ENCODE results near the gene PLEKHN1. TPM values are rescaled to one million over a fixed set of nuclear protein-coding genes. Genes with fewer than 3 reads are reported as not detected.

The PLEKHN1 gene
- total and polyA plus RNA-seq, 2 experiments from 2014 or later = 1.7 to 2.1 TPM

DNA sequence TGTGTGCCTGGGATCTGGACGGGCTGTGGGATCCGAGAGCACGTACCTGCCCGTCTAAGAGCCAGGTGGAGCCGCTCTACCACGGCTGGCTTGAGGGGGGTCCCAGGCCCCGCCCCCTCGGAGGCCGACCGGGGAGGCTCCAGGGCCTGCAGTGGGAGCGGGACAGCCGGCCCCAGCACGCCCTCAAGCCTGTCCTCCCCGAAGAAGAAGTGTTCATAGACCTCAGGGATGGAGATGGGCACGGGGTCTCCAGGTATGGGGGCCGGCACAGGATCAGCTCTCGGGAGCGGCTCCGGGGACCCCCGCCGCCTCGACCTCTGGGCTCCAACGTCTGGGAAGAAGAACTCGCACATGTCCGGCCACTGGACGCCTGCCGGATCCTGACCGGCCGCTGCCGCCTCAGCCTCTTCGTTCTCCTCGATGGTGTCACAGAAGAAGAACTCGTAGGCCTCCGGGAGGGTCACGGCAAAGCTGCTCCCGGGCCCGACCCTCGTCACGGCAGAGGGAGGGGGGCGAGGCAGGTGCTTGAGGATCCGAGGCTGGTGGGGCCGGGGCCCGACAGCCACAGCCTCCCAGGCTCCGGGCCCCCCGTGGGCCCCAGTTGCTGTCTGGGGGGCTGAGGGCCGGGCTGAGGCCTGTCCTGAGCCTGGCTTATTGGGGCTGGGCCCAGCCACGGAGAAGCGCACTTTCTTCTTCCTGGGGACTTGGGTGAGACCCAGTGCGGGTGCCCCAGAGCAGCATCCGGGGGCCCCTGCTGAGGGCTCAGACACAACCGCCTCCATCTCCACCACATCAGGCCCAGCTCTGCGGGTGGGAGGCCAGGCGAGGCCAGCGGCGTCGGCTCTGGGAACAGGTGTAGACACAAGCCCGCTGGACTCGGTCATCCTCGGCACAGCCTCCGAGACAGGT is 12.8 kb downstream of the PLEKHN1 start:
- Histone ChIP-seq H3K9me3 (ENCODE audit: low read depth) (no peaks in the 10 kb centered on the region), H3K4me2 (ENCODE audit: unreplicated experiment) (no peak overlapping the region), H2AFZ (no peak overlapping the region), H3K36me3 (ENCODE audit: low read depth) (no peaks in the 10 kb centered on the region), H3K27me3 (replicated peaks; ENCODE audit: insufficient read depth) (peaks cover 10% of the 10 kb centered on the region), H3K79me2 (ENCODE audit: insufficient read depth) (no peaks in the 10 kb centered on the region), H3K4me1 (ENCODE audit: insufficient read depth) (no peaks in the 10 kb centered on the region), H4K20me1 (ENCODE audit: insufficient read depth) (no peaks in the 10 kb centered on the region), H3K9ac (no peak overlapping the region), H3K27ac (no peak overlapping the region), H3K4me3 (no peak overlapping the region), H3F3A (ENCODE audit: insufficient read depth) (no peaks in the 10 kb centered on the region), H3K9me2 (ENCODE audit: insufficient read depth) (no peaks in the 10 kb centered on the region)
- TF ChIP-seq EZH2 (IDR thresholded peaks at IDR 0.05; ENCODE audit: insufficient read depth, poor library complexity, severe bottlenecking) = no peak
- no peak for TF ChIP-seq EZH2phosphoT487 (IDR thresholded peaks at IDR 0.05; ENCODE audit: insufficient read depth, low read depth)
- in situ Hi-C loops (cut with MboI) = no loop called here
- 73 to 78% methylated on average over 38 to 52 of the region's 60 CpGs for WGBS, 2 experiments (ENCODE audit: low coverage in 1 of 2, low lambda C conversion rate in 2 of 2, missing lambda C conversion rate in 2 of 2)
- no peak for DNase-seq

- 83 to 84% methylated on average over 9 of the region's 9 CpGs for WGBS, 2 experiments (ENCODE audit: low coverage in 1 of 2, low lambda C conversion rate in 2 of 2, missing lambda C conversion rate in 2 of 2)
These were observed 13.4 kb downstream of the PLEKHN1 start for GRCh38 chr1:979744-980072.

DNA sequence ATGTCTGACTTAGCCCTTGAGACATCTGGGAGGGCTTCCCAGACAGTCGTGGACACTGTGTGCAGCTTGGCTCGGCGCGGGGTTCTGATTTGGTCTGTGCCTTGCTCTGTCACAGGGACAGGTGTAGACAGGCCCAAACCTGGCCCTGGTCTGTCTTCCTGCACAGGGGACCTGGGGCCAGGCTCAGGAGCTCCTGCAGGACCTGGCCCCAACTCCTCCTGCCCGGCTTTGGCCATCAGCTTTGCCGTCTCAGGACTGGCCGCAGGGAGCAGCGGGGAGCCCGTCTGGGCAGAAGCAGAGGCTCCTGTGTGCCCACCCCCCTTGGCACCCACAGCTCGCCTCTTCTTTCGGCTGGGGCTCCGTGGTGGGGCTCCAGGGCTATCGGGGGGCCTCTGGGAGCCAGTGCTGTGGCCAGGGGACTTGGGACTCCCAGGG is 13.9 kb downstream of the PLEKHN1 start:
- in situ Hi-C loops (cut with MboI) = no loop called here
- TF ChIP-seq EZH2phosphoT487 (IDR thresholded peaks at IDR 0.05; ENCODE audit: insufficient read depth, low read depth) (no peak), EZH2 (IDR thresholded peaks at IDR 0.05; ENCODE audit: insufficient read depth, poor library complexity, severe bottlenecking) (no peak)

More at GRCh38 chr1:979744-980072, 13.4 kb downstream of the PLEKHN1 start:
- Histone ChIP-seq H3K9ac (no peak overlapping the region), H3K9me3 (ENCODE audit: low read depth) (no peaks in the 10 kb centered on the region), H3K36me3 (ENCODE audit: low read depth) (no peaks in the 10 kb centered on the region), H2AFZ (no peak overlapping the region), H3K4me1 (ENCODE audit: insufficient read depth) (no peaks in the 10 kb centered on the region), H4K20me1 (ENCODE audit: insufficient read depth) (no peaks in the 10 kb centered on the region), H3K27ac (no peak overlapping the region), H3K27me3 (replicated peaks; ENCODE audit: insufficient read depth) (peaks cover 10% of the 10 kb centered on the region), H3K9me2 (ENCODE audit: insufficient read depth) (no peaks in the 10 kb centered on the region), H3F3A (ENCODE audit: insufficient read depth) (no peaks in the 10 kb centered on the region), H3K4me2 (ENCODE audit: unreplicated experiment) (no peak overlapping the region), H3K4me3 (no peak overlapping the region), H3K79me2 (ENCODE audit: insufficient read depth) (no peaks in the 10 kb centered on the region)
- DNase-seq = no peak
- TF ChIP-seq EZH2phosphoT487 (IDR thresholded peaks at IDR 0.05; ENCODE audit: insufficient read depth, low read depth) (no peak), EZH2 (IDR thresholded peaks at IDR 0.05; ENCODE audit: insufficient read depth, poor library complexity, severe bottlenecking) (no peak)
- in situ Hi-C loops (cut with MboI) = no loop called here

GRCh38 chr1:980602-981395 is 14.5 kb downstream of the PLEKHN1 start:
- Histone ChIP-seq H3K9me2 (ENCODE audit: insufficient read depth) (no peaks in the 10 kb centered on the region), H3K27me3 (replicated peaks; ENCODE audit: insufficient read depth) (peaks cover 14% of the 10 kb centered on the region), H3K4me2 (ENCODE audit: unreplicated experiment) (no peak overlapping the region), H3F3A (ENCODE audit: insufficient read depth) (no peaks in the 10 kb centered on the region), H2AFZ (no peak overlapping the region), H3K9me3 (ENCODE audit: low read depth) (no peaks in the 10 kb centered on the region), H3K36me3 (ENCODE audit: low read depth) (no peaks in the 10 kb centered on the region), H3K79me2 (ENCODE audit: insufficient read depth) (no peaks in the 10 kb centered on the region), H3K9ac (no peak overlapping the region), H3K27ac (no peak overlapping the region), H4K20me1 (ENCODE audit: insufficient read depth) (no peaks in the 10 kb centered on the region), H3K4me1 (ENCODE audit: insufficient read depth) (no peaks in the 10 kb centered on the region), H3K4me3 (no peak overlapping the region)
- TF ChIP-seq EZH2 (IDR thresholded peaks at IDR 0.05; ENCODE audit: insufficient read depth, poor library complexity, severe bottlenecking) = no peak
- TF ChIP-seq EZH2phosphoT487 (IDR thresholded peaks at IDR 0.05; ENCODE audit: insufficient read depth, low read depth) = no peak
- DNase-seq = no peak
- in situ Hi-C loops (cut with MboI) = no loop called here
- WGBS, 2 experiments (ENCODE audit: low coverage in 1 of 2, low lambda C conversion rate in 2 of 2, missing lambda C conversion rate in 2 of 2) = 57% methylated on average over 25 to 32 of the region's 35 CpGs

More for the DNA sequence above, 13.9 kb downstream of the PLEKHN1 start:
- no peak overlapping the region for H2AFZ ChIP-seq
- no peaks in the 10 kb centered on the region for H3K4me1 ChIP-seq (ENCODE audit: insufficient read depth)
- peaks cover 10% of the 10 kb centered on the region for H3K27me3 ChIP-seq (replicated peaks; ENCODE audit: insufficient read depth)
- H3K9me2 ChIP-seq (ENCODE audit: insufficient read depth) = no peaks in the 10 kb centered on the region
- WGBS, 2 experiments (ENCODE audit: low coverage in 1 of 2, low lambda C conversion rate in 2 of 2, missing lambda C conversion rate in 2 of 2) = 67 to 71% methylated on average over 13 of the region's 13 CpGs
- H4K20me1 ChIP-seq (ENCODE audit: insufficient read depth) = no peaks in the 10 kb centered on the region
- H3K9me3 ChIP-seq (ENCODE audit: low read depth) = no peaks in the 10 kb centered on the region
- DNase-seq = no peak
- no peak overlapping the region for H3K4me3 ChIP-seq
- no peaks in the 10 kb centered on the region for H3F3A ChIP-seq (ENCODE audit: insufficient read depth)
- H3K36me3 ChIP-seq (ENCODE audit: low read depth) = no peaks in the 10 kb centered on the region
- H3K27ac ChIP-seq = no peak overlapping the region
- H3K9ac ChIP-seq = no peak overlapping the region
- no peak overlapping the region for H3K4me2 ChIP-seq (ENCODE audit: unreplicated experiment)
- no peaks in the 10 kb centered on the region for H3K79me2 ChIP-seq (ENCODE audit: insufficient read depth)
